HepG2 (cell line): ENCODE results near the gene NEDD8. TPM values are rescaled to one million over a fixed set of nuclear protein-coding genes. Genes with fewer than 3 reads are reported as not detected.

Source experiments
- ATF7 ChIP-seq, 2 experiments: fragments of 450-650 bp in 1 of 2; sonication (generic) in 1 of 2; formaldehyde crosslinking in 1 of 2; IDR thresholded peaks; 2 replicates each; pipeline versions ENCODE4 v1.4.0 to v1.6.1; 2016 to 2020; ENCODE audit warnings: antibody characterized with exemption in 1 of 2, mild to moderate bottlenecking in 1 of 2, missing genetic modification reagents in 1 of 2
- ATF7-NPFF ChIP-seq: sonication (generic); formaldehyde crosslinking; IDR thresholded peaks from 2 replicates; pipeline ENCODE4 v1.8.1; 2023; ENCODE audit warnings: mild to moderate bottlenecking, low read depth, missing genetic modification reagents, moderate library complexity
- GTF3A ChIP-seq: sonication (generic); formaldehyde crosslinking; conservative IDR thresholded peaks from 2 replicates; pipeline ENCODE4 v1.4.0; 2020; ENCODE audit warnings: mild to moderate bottlenecking, missing genetic modification reagents
- HES4 ChIP-seq: sonication (generic); formaldehyde crosslinking; IDR thresholded peaks from 2 replicates; pipeline ENCODE4 v1.9.0; 2021; ENCODE audit warnings: mild to moderate bottlenecking, missing genetic modification reagents, borderline replicate concordance
- POLR2A ChIP-seq, 2 experiments: IDR thresholded peaks; 2 replicates each; pipeline ENCODE4 v1.6.1; 2011; ENCODE audit warnings: low read depth in 2 of 2, low read length in 2 of 2, mild to moderate bottlenecking in 1 of 2, moderate library complexity in 1 of 2; ENCODE audit not compliant: insufficient read depth in 1 of 2
- RBFOX2 ChIP-seq: fragments of 200-400 bp; formaldehyde crosslinking; IDR thresholded peaks from 2 replicates; pipeline ENCODE4 v1.6.1; 2017; ENCODE audit warnings: low read depth, mild to moderate bottlenecking, low read length
- THYN1 ChIP-seq: sonication (generic); formaldehyde crosslinking; IDR thresholded peaks from 2 replicates; pipeline ENCODE4 v1.8.1; 2023; ENCODE audit warnings: low read depth, mild to moderate bottlenecking, moderate library complexity, missing genetic modification reagents, borderline replicate concordance
- ZNF484 ChIP-seq: sonication (generic); formaldehyde crosslinking; IDR thresholded peaks from 2 replicates; pipeline ENCODE4 v1.5.1; 2020; ENCODE audit warnings: mild to moderate bottlenecking, low read depth, missing genetic modification reagents, borderline replicate concordance
- polyA plus RNA-seq, 8 experiments: library from polyadenylated mRNA; depleted of rRNA in 3 of 8; stranded (reverse) in 7 of 8; unstranded in 1 of 8; fragments of >200 nt; fragmentation: Illumina TruSeq in 4 of 8; extraction: Trizol in 4 of 8; gene quantifications; 2 replicates each; pipeline versions ENCODE4 v1.2.1 to v1.2.3, GENCODE V29; 2011 to 2016; ENCODE audit warnings: low read depth in 4 of 8, missing spikeins in 1 of 8, mixed read lengths in 1 of 8; ENCODE audit not compliant: insufficient read depth in 1 of 8
- total RNA-seq, 5 experiments: library from RNA; depleted of rRNA; stranded (reverse); fragments of >200 nt; fragmentation: Illumina TruSeq; extraction: Trizol; gene quantifications; 2 replicates each; pipeline ENCODE4 v1.2.3, GENCODE V29; 2016; ENCODE audit warnings: low read depth in 1 of 5
- TF ChIP-seq, protein P1 (sequence below): sonication (generic); formaldehyde crosslinking; IDR thresholded peaks from 2 replicates; pipeline ENCODE4 v1.5.1; 2020; ENCODE audit warnings: mild to moderate bottlenecking, missing genetic modification reagents, moderate library complexity
- TF ChIP-seq, protein P2 (sequence below): sonication (generic); formaldehyde crosslinking; IDR thresholded peaks from 2 replicates; pipeline ENCODE4 v1.4.0; 2020; ENCODE audit warnings: mild to moderate bottlenecking, missing genetic modification reagents
- TF ChIP-seq, protein P3 (sequence below): sonication (generic); formaldehyde crosslinking; IDR thresholded peaks from 2 replicates; pipeline ENCODE4 v1.8.0; 2022; ENCODE audit warnings: mild to moderate bottlenecking, missing genetic modification reagents, borderline replicate concordance
- TF ChIP-seq, protein P4 (sequence below): sonication (generic); formaldehyde crosslinking; IDR thresholded peaks from 2 replicates; pipeline ENCODE4 v1.9.0; 2022; ENCODE audit warnings: missing genetic modification reagents, mild to moderate bottlenecking, borderline replicate concordance

NEDD8 gene
- total and polyA plus RNA-seq, 2 of the 13 experiments (the other 11 are each of a cell fraction or from before 2014, with no cell fraction given), result 535 to 713 TPM

DNA sequence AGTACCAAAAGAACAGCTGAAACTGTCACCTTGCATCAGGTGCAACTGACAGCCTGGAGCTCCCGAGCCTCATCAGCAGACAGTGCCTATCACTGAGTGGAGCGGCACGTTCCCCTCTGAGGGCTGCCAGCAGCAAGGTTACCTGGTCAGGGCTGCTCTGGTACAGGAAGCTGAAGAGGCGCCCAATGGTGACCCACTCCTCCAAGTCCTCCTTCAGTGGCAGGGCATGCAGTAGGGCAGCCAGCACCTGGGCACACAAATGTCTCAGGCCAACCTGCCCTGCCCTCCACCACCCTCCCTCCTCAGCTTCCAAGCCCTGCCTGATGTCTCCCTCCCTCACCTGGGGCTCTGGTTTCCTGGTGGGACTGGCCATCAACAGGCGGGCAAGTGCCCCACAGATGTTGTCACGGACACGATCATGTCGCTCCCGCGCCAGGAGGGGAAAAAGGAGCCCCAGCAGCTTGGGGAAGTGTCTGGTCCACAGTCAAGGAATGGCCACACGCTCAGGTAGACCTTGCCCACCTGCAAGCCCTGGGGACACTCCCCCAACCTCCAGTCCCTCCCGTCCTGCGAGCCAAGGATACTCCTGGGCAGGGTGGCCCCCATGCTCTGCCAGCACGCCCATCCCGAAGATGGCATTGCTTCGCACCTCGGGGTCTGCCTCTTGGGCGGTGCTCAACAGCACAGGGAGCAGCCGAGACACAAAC, 50.6 kb downstream of the NEDD8 start (continued):
- TF ChIP-seq ZNF484 (CRISPR knock-in tag) (no peak), ATF7 (IDR thresholded peaks at IDR 0.05) (no peak), ATF7 (CRISPR knock-in tag; IDR thresholded peaks at IDR 0.05) (0 out of 2 replicates have a peak, but pooled peaks have one; percentile 32), POLR2A (IDR thresholded peaks at IDR 0.05; ENCODE audit: insufficient read depth in 1 of 2, low read depth in 2 of 2, low read length in 2 of 2) (0 out of 4 replicates have a peak, but pooled peaks of 1 of the 2 experiments have one; percentile 25), HES4 (CRISPR knock-in tag) (0 out of 2 replicates have a peak, but pooled peaks have one; percentile 13), THYN1 (CRISPR knock-in tag) (no peak), GTF3A (CRISPR knock-in tag) (0 out of 2 replicates have a peak, but pooled peaks have one; percentile 45), RBFOX2 (peak; percentile 59), ATF7-NPFF (CRISPR knock-in tag) (no peak)
- TF ChIP-seq, protein P1, sequence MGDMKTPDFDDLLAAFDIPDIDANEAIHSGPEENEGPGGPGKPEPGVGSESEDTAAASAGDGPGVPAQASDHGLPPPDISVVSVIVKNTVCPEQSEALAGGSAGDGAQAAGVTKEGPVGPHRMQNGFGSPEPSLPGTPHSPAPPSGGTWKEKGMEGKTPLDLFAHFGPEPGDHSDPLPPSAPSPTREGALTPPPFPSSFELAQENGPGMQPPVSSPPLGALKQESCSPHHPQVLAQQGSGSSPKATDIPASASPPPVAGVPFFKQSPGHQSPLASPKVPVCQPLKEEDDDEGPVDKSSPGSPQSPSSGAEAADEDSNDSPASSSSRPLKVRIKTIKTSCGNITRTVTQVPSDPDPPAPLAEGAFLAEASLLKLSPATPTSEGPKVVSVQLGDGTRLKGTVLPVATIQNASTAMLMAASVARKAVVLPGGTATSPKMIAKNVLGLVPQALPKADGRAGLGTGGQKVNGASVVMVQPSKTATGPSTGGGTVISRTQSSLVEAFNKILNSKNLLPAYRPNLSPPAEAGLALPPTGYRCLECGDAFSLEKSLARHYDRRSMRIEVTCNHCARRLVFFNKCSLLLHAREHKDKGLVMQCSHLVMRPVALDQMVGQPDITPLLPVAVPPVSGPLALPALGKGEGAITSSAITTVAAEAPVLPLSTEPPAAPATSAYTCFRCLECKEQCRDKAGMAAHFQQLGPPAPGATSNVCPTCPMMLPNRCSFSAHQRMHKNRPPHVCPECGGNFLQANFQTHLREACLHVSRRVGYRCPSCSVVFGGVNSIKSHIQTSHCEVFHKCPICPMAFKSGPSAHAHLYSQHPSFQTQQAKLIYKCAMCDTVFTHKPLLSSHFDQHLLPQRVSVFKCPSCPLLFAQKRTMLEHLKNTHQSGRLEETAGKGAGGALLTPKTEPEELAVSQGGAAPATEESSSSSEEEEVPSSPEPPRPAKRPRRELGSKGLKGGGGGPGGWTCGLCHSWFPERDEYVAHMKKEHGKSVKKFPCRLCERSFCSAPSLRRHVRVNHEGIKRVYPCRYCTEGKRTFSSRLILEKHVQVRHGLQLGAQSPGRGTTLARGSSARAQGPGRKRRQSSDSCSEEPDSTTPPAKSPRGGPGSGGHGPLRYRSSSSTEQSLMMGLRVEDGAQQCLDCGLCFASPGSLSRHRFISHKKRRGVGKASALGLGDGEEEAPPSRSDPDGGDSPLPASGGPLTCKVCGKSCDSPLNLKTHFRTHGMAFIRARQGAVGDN, result peak; percentile 31; the same call in 1 of the 2 replicates
- TF ChIP-seq, protein P2, sequence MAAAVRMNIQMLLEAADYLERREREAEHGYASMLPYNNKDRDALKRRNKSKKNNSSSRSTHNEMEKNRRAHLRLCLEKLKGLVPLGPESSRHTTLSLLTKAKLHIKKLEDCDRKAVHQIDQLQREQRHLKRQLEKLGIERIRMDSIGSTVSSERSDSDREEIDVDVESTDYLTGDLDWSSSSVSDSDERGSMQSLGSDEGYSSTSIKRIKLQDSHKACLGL (CRISPR knock-in tag), result 0 out of 2 replicates have a peak, but pooled peaks have one; percentile 20
- TF ChIP-seq, protein P3, sequence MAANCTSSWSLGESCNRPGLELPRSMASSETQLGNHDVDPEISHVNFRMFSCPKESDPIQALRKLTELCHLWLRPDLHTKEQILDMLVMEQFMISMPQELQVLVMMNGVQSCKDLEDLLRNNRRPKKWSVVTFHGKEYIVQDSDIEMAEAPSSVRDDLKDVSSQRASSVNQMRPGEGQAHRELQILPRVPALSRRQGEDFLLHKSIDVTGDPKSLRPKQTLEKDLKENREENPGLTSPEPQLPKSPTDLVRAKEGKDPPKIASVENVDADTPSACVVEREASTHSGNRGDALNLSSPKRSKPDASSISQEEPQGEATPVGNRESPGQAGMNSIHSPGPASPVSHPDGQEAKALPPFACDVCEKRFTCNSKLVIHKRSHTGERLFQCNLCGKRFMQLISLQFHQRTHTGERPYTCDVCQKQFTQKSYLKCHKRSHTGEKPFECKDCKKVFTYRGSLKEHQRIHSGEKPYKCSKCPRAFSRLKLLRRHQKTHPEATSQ, result no peak
- TF ChIP-seq, protein P4, sequence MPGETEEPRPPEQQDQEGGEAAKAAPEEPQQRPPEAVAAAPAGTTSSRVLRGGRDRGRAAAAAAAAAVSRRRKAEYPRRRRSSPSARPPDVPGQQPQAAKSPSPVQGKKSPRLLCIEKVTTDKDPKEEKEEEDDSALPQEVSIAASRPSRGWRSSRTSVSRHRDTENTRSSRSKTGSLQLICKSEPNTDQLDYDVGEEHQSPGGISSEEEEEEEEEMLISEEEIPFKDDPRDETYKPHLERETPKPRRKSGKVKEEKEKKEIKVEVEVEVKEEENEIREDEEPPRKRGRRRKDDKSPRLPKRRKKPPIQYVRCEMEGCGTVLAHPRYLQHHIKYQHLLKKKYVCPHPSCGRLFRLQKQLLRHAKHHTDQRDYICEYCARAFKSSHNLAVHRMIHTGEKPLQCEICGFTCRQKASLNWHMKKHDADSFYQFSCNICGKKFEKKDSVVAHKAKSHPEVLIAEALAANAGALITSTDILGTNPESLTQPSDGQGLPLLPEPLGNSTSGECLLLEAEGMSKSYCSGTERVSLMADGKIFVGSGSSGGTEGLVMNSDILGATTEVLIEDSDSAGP (CRISPR knock-in tag), result 0 out of 2 replicates have a peak, but pooled peaks have one; percentile 21
